K562 (cell line): ENCODE measurements around the gene SLC22A7. TPM values are rescaled to one million over a fixed set of nuclear protein-coding genes. Genes with fewer than 3 reads are reported as not detected.

Source experiments
- ATF7 ChIP-seq: fragments of 450-650 bp; IDR thresholded peaks from 2 replicates; pipeline ENCODE4 v1.7.1; 2014; ENCODE audit warnings: mild to moderate bottlenecking, moderate library complexity
- ESRRB ChIP-seq: fragments of 250-450 bp; sonication (Bioruptor Pico); IDR thresholded peaks from 2 replicates; pipeline ENCODE4 v1.5.0; 2020; ENCODE audit warnings: mild to moderate bottlenecking, moderate library complexity, borderline replicate concordance
- FOXK2 ChIP-seq, 2 experiments: fragments of 450-650 bp; IDR thresholded peaks in 1 of 2; conservative IDR thresholded peaks in 1 of 2; 2 replicates each; pipeline ENCODE4 v1.6.1; 2016; ENCODE audit warnings: low read depth in 2 of 2, mild to moderate bottlenecking in 1 of 2
- FUS ChIP-seq: fragments of 200-400 bp; formaldehyde crosslinking; optimal IDR thresholded peaks from 2 replicates; pipeline ENCODE3; 2017; ENCODE audit warnings: low read depth, low read length
- HMG20A ChIP-seq: fragments of 450-650 bp; formaldehyde crosslinking; conservative IDR thresholded peaks from 2 replicates; pipeline ENCODE4 v1.4.0; 2020; ENCODE audit warnings: mild to moderate bottlenecking, mixed read lengths
- HNRNPUL1 ChIP-seq: fragments of 200-400 bp; formaldehyde crosslinking; IDR thresholded peaks from 2 replicates; pipeline ENCODE4 v1.6.1; 2017; ENCODE audit warnings: low read length
- L3MBTL2 ChIP-seq: fragments of 450-650 bp; IDR thresholded peaks from 2 replicates; pipeline ENCODE4 v1.6.1; 2016; ENCODE audit warnings: mild to moderate bottlenecking, moderate library complexity
- MEF2A ChIP-seq: IDR thresholded peaks from 2 replicates; pipeline ENCODE4 v1.6.1; 2011; ENCODE audit warnings: low read depth, mild to moderate bottlenecking, low read length, moderate library complexity; ENCODE audit not compliant: control insufficient read depth
- MXI1 ChIP-seq: IDR thresholded peaks from 2 replicates; pipeline ENCODE4 v1.6.1; 2011; ENCODE audit warnings: low read depth, mild to moderate bottlenecking, improper control_type of control experiment, low read length
- RBM39 ChIP-seq: fragments of 200-400 bp; formaldehyde crosslinking; optimal IDR thresholded peaks from 2 replicates; pipeline ENCODE3; 2018; ENCODE audit warnings: low read depth, low read length
- SLC30A9 ChIP-seq: fragments of 250-450 bp; sonication (Bioruptor Pico); IDR thresholded peaks from 2 replicates; pipeline ENCODE4 v1.8.0; 2022; ENCODE audit warnings: mild to moderate bottlenecking, moderate library complexity
- TAF9B ChIP-seq: fragments of 450-650 bp; IDR thresholded peaks from 2 replicates; pipeline ENCODE4 v1.6.1; 2018; ENCODE audit warnings: mild to moderate bottlenecking; ENCODE audit not compliant: partially characterized antibody
- ZC3H11A ChIP-seq: IDR thresholded peaks from 2 replicates; pipeline ENCODE4 v1.6.1; 2012; ENCODE audit warnings: low read depth, low read length, improper control_type of control experiment
- ZNF184 ChIP-seq: sonication (generic); formaldehyde crosslinking; IDR thresholded peaks from 2 replicates; pipeline ENCODE4 v1.5.0; 2020; ENCODE audit warnings: missing genetic modification reagents
- ZNF232 ChIP-seq: sonication (generic); formaldehyde crosslinking; IDR thresholded peaks from 2 replicates; pipeline ENCODE4 v1.8.0; 2022; ENCODE audit warnings: mild to moderate bottlenecking, missing genetic modification reagents
- ZNF584 ChIP-seq: fragments of 200-800 bp; sonication (Bioruptor generic); IDR thresholded peaks from 2 replicates; pipeline ENCODE4 v1.6.1; 2016; ENCODE audit warnings: low read depth, mild to moderate bottlenecking, missing genetic modification characterization, missing compliant biosample characterization
- ZNF696 ChIP-seq: fragments of 250-450 bp; sonication (Bioruptor Pico); conservative IDR thresholded peaks from 2 replicates; pipeline ENCODE4 v1.4.0; 2020; ENCODE audit warnings: mild to moderate bottlenecking, moderate library complexity
- ZNF785 ChIP-seq: fragments of 250-450 bp; sonication (Bioruptor Pico); IDR thresholded peaks from 2 replicates; pipeline ENCODE4 v1.4.0; 2020; ENCODE audit warnings: mild to moderate bottlenecking
- ZSCAN29 ChIP-seq: fragments of 450-650 bp; IDR thresholded peaks from 2 replicates; pipeline ENCODE4 v1.6.1; 2017
- polyA plus RNA-seq, 8 experiments: library from polyadenylated mRNA; depleted of rRNA in 4 of 8; stranded (reverse) in 5 of 8; unstranded in 3 of 8; fragments of >200 nt; fragmentation: Nextera tagmentation in 2 of 8; fragmentation: Illumina TruSeq in 1 of 8; extraction: Ambion mirVana in 2 of 8; extraction: Trizol in 1 of 8; gene quantifications; 2 replicates each; pipeline versions ENCODE4 v1.2.1 to v1.2.3, GENCODE V29; 2011 to 2014; ENCODE audit warnings: inconsistent platforms in 1 of 8, missing spikeins in 1 of 8
- total RNA-seq, 7 experiments: library from RNA; depleted of rRNA in 6 of 7; stranded (reverse); fragments of >200 nt in 6 of 7; fragmentation: Illumina TruSeq in 2 of 7; extraction: Trizol in 2 of 7; gene quantifications; 2 replicates each; pipeline versions ENCODE4 v1.2.1 to v1.2.3, GENCODE V29; 2011 to 2021; ENCODE audit warnings: low replicate concordance in 1 of 7
- TF ChIP-seq, protein P1 (sequence below): fragments of 450-650 bp; IDR thresholded peaks from 2 replicates; pipeline ENCODE4 v1.6.1; 2016; ENCODE audit warnings: mild to moderate bottlenecking, moderate library complexity

SLC22A7 gene
- total and polyA plus RNA-seq, 9 of the 15 experiments (the other 6 are each of a cell fraction or from before 2014, with no cell fraction given): not detected

- TF ChIP-seq, protein P1, sequence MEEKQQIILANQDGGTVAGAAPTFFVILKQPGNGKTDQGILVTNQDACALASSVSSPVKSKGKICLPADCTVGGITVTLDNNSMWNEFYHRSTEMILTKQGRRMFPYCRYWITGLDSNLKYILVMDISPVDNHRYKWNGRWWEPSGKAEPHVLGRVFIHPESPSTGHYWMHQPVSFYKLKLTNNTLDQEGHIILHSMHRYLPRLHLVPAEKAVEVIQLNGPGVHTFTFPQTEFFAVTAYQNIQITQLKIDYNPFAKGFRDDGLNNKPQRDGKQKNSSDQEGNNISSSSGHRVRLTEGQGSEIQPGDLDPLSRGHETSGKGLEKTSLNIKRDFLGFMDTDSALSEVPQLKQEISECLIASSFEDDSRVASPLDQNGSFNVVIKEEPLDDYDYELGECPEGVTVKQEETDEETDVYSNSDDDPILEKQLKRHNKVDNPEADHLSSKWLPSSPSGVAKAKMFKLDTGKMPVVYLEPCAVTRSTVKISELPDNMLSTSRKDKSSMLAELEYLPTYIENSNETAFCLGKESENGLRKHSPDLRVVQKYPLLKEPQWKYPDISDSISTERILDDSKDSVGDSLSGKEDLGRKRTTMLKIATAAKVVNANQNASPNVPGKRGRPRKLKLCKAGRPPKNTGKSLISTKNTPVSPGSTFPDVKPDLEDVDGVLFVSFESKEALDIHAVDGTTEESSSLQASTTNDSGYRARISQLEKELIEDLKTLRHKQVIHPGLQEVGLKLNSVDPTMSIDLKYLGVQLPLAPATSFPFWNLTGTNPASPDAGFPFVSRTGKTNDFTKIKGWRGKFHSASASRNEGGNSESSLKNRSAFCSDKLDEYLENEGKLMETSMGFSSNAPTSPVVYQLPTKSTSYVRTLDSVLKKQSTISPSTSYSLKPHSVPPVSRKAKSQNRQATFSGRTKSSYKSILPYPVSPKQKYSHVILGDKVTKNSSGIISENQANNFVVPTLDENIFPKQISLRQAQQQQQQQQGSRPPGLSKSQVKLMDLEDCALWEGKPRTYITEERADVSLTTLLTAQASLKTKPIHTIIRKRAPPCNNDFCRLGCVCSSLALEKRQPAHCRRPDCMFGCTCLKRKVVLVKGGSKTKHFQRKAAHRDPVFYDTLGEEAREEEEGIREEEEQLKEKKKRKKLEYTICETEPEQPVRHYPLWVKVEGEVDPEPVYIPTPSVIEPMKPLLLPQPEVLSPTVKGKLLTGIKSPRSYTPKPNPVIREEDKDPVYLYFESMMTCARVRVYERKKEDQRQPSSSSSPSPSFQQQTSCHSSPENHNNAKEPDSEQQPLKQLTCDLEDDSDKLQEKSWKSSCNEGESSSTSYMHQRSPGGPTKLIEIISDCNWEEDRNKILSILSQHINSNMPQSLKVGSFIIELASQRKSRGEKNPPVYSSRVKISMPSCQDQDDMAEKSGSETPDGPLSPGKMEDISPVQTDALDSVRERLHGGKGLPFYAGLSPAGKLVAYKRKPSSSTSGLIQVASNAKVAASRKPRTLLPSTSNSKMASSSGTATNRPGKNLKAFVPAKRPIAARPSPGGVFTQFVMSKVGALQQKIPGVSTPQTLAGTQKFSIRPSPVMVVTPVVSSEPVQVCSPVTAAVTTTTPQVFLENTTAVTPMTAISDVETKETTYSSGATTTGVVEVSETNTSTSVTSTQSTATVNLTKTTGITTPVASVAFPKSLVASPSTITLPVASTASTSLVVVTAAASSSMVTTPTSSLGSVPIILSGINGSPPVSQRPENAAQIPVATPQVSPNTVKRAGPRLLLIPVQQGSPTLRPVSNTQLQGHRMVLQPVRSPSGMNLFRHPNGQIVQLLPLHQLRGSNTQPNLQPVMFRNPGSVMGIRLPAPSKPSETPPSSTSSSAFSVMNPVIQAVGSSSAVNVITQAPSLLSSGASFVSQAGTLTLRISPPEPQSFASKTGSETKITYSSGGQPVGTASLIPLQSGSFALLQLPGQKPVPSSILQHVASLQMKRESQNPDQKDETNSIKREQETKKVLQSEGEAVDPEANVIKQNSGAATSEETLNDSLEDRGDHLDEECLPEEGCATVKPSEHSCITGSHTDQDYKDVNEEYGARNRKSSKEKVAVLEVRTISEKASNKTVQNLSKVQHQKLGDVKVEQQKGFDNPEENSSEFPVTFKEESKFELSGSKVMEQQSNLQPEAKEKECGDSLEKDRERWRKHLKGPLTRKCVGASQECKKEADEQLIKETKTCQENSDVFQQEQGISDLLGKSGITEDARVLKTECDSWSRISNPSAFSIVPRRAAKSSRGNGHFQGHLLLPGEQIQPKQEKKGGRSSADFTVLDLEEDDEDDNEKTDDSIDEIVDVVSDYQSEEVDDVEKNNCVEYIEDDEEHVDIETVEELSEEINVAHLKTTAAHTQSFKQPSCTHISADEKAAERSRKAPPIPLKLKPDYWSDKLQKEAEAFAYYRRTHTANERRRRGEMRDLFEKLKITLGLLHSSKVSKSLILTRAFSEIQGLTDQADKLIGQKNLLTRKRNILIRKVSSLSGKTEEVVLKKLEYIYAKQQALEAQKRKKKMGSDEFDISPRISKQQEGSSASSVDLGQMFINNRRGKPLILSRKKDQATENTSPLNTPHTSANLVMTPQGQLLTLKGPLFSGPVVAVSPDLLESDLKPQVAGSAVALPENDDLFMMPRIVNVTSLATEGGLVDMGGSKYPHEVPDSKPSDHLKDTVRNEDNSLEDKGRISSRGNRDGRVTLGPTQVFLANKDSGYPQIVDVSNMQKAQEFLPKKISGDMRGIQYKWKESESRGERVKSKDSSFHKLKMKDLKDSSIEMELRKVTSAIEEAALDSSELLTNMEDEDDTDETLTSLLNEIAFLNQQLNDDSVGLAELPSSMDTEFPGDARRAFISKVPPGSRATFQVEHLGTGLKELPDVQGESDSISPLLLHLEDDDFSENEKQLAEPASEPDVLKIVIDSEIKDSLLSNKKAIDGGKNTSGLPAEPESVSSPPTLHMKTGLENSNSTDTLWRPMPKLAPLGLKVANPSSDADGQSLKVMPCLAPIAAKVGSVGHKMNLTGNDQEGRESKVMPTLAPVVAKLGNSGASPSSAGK: peak; percentile 97
- TF ChIP-seq ZC3H11A (no peak), L3MBTL2 (peak; percentile 96), MXI1 (no peak), ZNF696 (CRISPR knock-in tag) (no peak), ESRRB (no peak), HNRNPUL1 (no peak), HMG20A (CRISPR knock-in tag) (no peak), ZNF584 (CRISPR knock-in tag) (no peak), ZNF232 (CRISPR knock-in tag) (no peak), MEF2A (no peak), RBM39 (no peak), FUS (no peak), SLC30A9 (CRISPR knock-in tag) (no peak), ATF7 (no peak), ZNF785 (CRISPR knock-in tag) (no peak), FOXK2 (conservative IDR thresholded peaks at IDR 0.05 in 1 of 2, IDR thresholded peaks at IDR 0.05 in 1 of 2; ENCODE audit: low read depth in 2 of 2) (peak; percentile 41 to 70; a peak in 3 of 4 replicates), TAF9B (no peak), ZNF184 (CRISPR knock-in tag) (no peak), ZSCAN29 (no peak)
Measured at GRCh38 chr6:43267619-43268354, 30.3 kb upstream of the SLC22A7 start (continued).
